ENCODE results near the gene SMPD1.

The SMPD1 gene

DNA sequence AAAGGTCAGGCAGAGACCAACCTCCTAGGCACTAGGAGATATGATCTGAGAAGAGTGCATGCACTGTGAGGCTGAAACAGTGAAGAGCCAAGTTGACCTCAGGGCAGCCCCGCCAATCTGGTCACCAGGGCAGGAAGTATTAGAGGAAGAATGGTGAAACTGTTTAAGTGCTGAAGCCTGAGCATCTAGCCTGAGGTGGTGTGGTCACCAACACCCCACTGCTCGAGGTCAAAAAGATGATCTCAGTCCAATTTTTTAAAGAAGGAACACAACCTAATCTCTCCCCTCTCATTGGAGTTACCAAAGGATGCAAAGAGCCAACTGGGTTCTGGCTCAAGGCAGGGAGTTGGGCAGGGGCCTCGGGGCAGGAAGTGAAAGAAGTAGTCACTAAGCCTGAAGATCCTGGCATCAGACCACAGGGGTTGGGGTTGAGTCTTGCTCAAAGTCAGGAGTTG, 24.6 kb downstream of the SMPD1 start:
- DNase-seq (ENCODE audit: low read depth), result no peak

GRCh38 chr11:6415797-6416196, 25.5 kb downstream of the SMPD1 start:
- DNase-seq (ENCODE audit: low read depth), result no peak

- DNase-seq (ENCODE audit: low read depth), result no peak
Observed at GRCh38 chr11:6417907-6418556, 27.8 kb downstream of the SMPD1 start.

DNA sequence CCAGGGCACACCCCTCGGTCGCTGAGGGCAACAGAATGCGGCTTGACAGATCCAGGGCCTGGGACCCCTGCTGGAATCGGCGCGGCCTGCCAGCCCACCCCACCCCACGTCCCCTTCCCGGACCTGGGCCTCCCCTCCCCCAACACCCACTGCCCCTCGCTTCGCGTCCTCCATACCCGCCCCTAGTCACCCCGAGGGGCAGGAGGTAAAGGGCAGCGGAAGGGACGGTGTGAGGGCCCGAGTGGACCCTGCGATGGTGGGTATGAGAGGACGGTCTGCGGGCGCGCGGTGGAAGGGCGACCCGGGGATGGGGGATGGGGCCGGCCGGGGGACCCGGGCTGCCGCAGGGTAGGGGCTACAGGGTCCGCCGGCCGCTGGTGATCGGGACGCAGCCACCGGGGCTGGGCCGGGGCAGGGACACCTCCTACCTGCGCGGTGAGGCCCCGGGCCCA, 28.3 kb downstream of the SMPD1 start:
- DNase-seq (ENCODE audit: low read depth), result no peak

GRCh38 chr11:6419009-6419631, 28.8 kb downstream of the SMPD1 start, which contains the start of gene APBB1:
APBB1 (minus strand) TSS chr11:6419094; CDS start chr11:6411347, 7,747 bp downstream.
- peak; percentile 72 for DNase-seq (ENCODE audit: low read depth)

GRCh38 chr11:6420677-6421076, 30.4 kb downstream of the SMPD1 start:
- DNase-seq (ENCODE audit: low read depth), result no peak

GRCh38 chr11:6427516-6427915, 37.2 kb downstream of the SMPD1 start:
- DNase-seq (ENCODE audit: low read depth), result no peak

GRCh38 chr11:6431861-6432260, 41.6 kb downstream of the SMPD1 start:
- no peak for DNase-seq (ENCODE audit: low read depth)

GRCh38 chr11:6433998-6434660, 43.9 kb downstream of the SMPD1 start:
- no peak for DNase-seq (ENCODE audit: low read depth)

- no peak for DNase-seq (ENCODE audit: low read depth)
Observed at GRCh38 chr11:6437423-6437822, 47.1 kb downstream of the SMPD1 start.

- DNase-seq (ENCODE audit: low read depth), result no peak
Observed at GRCh38 chr11:6437993-6438392, 47.7 kb downstream of the SMPD1 start.

DNA sequence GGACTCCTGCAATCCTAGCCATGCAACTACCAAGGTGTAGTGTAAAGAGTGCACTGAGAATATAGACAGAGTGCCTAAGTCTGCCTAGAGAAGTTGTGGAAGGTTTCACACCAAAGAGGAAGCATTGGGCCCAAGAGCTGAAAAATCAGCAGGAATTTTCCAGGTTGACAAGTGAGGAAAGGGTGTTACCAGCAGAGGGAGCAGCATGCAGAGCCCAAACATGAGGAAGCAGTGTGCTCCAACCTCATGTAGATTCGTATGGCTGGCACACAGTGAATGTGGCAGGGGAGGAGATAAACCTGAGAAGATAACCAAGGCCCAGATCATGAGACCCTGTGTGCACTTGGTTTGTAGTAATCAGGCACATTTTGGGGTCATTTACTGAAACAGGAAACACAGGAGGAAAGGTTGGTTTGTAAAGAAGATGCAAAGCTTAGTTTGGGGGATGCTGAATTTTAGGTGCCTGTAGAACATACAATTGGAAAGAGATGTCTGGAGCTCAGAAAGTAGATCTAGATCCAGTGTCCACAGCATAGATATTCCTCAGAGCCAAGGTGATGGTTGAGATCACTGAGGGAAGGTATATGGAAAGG, 48.8 kb downstream of the SMPD1 start:
- no peak for DNase-seq (ENCODE audit: low read depth)

GRCh38 chr11:6440906-6441358, 50.7 kb downstream of the SMPD1 start, which contains the start of gene HPX:
HPX (minus strand) TSS chr11:6440987; CDS start chr11:6440963, 24 bp downstream.
- DNase-seq (ENCODE audit: low read depth), result no peak

GRCh38 chr11:6442441-6442840, 52.2 kb downstream of the SMPD1 start:
- DNase-seq (ENCODE audit: low read depth), result no peak

DNA sequence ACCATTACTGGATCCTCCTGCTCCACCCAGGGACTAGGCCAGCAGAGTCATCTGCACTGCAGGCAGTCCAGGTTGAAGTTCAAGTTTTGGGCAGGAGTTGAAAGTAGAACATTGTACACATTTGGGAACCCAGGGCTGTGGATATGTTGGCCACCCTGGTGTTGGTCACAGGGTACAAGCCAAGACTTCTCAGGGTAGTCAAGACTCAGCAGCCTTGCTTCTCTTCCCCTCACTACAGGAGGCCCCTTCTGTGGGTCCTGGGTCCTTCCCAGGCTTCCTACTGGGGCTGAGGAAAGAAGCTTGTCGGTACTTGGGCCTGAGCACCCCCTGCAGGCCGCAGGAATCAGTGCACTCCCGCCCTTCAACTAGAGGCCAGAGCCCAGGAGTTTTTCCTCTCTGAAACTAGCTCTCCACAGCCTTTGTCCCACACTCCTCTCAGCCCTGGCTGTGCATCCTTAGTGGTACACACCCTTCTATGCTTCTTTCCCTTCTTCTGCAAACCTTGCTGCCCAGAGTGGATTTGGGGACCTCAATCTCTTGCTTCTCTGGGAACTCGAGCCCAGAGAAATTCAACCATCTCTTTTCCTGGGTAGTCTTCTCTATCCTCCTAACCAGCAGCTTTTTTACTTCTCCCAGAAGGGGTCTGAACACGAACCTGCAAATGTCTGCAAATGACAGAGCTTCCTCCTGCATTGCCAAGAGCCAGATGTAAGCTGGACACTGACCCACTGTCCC, 53.2 kb downstream of the SMPD1 start:
- peak; percentile 20 for DNase-seq (ENCODE audit: low read depth)
